Stromal cell of bone marrow (primary cell): ENCODE results near the gene INO80B.
A peak's percentile ranks its signal among the peaks of the same experiment; 100 is the strongest.
"Not testable (repeated sequence)": the region's sequence is repeated elsewhere in the genome, so short reads cannot be mapped to it uniquely, and the experiment has no call there.

Experiments
- DNase-seq: peaks from one replicate; pipeline ENCODE4 v3.0.0-alpha.2; 2012; ENCODE audit warnings: low read depth

The INO80B gene

DNA sequence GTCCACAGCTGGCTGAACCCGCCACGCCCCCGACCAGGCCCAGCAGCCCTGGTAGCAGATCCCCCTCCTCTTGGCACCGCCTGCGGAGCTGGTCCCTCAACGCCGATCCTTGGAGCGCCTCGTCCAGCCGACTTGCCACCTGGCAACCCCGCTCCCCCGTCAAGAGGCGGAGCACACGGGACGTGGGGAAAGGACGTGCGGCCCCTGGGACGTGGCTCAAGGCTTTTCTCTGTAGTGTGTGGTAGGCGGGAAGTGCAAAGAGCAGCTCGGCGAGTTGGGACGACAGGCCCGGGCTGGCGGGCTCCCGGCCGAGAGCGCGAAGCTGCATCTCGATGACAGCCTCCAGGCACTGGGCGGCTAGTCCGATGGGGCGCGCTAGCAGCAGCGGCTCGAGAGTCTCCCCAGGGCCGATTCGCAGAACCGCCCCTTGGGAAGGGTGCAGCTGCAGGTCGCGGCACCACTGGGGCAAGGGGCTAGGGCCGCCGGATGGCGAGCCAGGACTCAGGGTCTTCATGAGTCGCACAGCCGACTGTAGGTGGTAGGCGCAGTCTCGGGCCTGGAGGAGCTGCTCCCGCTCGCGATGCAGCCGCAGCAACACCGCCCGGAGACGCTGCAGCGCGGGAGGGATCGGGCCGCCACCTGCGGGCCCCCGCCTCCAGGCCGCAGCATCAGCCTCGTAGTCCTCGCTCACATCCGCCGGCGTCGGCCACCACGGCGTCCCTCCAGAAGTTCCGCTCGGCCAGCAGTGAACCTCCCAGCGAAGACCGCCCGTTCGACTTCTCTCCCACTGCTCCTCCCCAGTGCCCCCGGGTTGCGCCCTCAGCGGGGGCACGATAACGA, 27.3 kb downstream of the INO80B start:
- no peak for DNase-seq

DNA sequence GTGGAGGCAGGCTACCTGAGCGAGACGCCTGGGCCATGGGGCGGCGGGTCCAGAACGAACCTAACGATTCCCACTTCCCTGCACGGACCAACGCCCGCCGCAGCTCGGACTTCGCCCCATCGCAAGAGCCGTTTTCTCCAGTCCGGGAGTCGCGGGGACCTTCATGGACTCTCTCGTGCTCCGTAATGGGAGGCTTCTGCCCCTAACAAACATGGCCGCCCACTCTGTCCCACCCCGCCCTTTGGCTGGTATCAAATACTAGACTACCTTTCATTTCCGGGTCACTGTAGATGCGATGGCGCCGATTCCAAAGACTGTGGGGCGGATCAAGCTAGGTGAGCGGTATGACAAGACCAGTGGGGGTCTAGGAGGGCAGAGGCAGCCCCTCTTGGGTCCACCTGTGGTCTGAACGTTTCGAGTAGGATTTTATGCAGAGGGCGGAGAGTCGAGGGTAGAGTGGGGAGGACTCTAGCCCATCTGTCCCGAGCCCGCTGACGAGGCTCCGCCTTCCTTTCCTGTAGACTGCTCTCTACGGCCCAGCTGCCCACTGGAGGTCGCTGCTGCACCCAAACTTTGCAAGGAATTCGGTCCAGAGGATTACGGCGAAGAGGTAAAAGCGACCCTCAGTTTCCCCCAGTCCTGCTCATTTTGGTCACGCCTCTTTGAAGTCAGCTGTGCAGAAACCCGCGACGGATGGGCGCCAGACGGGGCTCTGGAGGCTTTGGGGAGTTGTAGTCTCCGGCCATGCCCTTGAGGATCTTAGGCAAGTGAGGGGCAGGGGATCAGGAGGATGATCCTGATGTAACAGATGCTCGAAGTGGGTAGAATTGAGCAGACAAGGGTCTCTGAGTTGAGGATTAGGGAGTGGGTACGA, 28.2 kb downstream of the INO80B start, which contains the start of the genes CCDC142 and TTC31:
Gene CCDC142, minus strand, starts transcription at position 198 of the 874 bp plus-strand sequence. Its CDS starts 161 bp downstream, at position 37.
Gene TTC31, plus strand, starts transcription at position 281 of the 874 bp plus-strand sequence. Its CDS starts 15 bp downstream, at position 296.
- DNase-seq = peak; percentile 93

DNA sequence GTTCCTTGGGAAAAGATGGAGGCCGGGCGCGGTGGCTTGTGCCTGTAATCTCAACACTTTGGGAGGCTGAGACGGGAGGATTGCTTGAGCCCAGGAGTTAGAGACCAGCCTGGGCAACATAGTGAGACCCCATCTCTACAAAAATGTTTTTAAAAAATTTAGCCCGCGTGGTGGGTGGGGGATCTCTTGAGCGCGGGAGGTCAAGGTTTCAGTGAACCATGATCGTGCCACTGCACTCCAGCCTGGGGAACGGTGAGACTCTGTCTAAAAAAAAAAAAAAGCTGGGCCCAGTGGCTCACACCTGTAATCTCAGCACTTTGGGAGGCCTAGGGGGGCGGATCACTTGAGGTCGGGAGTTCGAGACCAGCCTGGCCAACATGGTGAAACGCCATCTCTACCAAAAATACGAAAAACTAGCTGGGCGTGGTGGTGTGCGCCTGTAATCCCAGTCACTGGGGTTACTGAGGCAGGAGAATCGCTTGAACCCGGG, 28.8 kb downstream of the INO80B start:
- DNase-seq = not testable (repeated sequence)

DNA sequence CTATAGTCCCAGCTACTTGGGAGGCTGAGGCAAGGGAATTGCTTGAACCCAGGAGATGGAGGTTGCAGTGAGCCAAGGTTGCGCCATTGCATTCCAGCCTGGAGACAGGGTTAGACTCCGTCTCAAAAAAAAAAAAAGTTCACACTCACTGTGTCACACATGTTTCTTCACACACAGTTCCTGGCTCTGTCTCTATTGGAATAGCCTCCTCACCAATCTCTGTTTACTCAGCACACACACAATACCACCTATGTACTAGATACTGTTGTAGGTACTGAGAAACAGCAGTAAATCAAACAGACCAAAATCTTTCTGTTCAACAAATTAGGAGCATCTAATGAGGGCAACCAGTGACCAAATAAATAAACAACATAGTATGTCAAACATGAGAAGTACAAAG, 31.3 kb downstream of the INO80B start:
- no peak for DNase-seq

DNA sequence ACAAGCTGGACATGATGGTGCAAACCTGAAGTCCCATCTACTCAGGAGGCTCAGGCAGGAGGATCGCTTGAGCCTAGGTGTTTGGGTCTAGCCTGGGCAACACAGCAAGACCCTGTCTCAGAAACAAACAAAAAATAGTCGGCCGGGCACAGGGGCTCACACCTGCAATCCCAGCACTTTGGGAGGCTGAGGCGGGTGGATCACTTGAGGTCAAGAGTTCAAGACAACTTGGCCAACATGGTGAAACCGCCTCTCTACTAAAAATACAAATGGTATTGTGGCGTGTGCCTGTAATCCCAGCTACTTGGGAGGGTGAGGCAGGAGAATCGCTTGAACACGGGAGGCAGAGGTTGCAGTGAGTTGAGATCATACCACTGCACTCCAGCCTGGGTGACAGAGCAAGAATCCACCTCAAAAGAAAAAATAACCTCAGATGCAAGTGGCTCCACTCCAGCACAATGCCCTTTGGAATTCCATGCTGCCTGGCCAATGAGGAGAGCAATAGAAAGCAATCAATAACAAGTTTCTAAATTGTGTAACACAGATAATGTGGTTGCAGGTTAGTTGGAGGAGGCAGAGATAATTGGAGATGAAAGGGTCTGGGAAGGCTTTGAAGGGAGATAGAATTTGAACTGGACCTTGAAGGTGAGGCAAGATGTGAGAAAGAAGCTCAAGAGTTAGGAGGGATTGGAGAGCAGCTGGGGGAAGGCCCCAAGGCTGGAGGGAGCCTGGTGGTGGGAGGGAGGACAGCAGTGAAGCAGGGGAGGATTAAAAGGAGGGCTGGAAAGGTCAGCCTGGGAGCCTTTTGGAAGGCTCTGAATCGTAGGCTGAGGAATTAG, 34.0 kb downstream of the INO80B start:
- DNase-seq = no peak

DNA sequence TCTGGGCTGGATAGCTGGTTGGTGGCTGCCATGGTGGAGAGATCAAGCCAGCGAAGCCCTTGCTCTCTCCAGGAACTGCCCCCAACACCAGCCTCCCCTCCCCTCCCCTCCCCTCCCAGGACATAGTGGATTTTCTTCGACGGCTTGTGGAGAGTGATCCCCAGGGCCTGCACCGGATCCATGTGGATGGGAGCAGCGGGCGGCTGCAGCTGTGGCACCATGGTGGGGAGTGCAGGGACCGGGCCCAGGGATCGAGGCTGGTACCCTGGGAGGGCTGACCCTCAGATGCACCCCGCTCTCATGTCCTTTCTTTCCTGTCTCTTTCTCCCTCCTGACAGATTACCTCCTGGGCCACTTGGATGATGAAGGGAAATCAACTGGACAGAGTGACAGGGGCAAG, 35.0 kb downstream of the INO80B start:
- no peak for DNase-seq

DNA sequence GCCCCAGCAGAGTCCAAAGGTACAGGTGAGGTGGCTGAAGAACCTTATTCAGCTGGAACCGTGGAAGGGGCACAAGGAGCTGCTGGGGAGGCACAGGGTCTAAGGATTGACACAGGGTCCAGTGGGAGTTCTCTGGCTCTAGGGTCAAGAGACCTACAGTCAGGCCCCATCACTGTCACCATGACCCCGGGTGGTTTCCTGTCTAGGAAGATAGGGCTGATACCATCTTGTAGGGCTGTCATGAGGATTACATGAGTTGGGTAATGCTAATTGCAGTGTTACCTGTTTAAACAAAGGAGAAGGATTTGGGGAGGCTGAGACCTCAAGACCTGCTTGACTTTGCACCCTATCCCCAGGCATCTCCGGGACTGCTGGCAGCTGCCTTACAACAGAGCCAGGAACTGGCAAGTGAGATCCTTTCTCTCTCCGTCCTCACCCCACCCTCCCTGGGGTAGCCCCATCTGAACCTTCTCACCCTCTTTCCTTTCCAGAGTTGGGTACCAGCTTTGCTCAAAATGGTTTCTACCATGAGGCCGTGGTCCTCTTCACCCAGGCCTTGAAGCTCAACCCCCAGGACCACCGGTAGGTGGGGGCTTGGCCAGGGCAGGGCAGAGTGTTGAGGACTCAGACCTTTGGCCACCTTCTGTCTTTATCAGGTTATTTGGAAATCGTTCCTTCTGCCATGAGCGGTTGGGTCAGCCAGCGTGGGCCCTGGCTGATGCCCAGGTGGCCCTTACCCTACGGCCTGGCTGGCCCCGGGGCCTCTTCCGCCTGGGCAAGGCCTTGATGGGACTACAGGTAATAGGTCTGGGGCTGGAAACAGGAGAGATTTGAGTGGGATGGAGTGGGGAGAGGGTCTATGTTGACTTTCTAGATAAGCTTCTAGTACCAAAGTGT, 37.0 kb downstream of the INO80B start:
- no peak for DNase-seq

DNA sequence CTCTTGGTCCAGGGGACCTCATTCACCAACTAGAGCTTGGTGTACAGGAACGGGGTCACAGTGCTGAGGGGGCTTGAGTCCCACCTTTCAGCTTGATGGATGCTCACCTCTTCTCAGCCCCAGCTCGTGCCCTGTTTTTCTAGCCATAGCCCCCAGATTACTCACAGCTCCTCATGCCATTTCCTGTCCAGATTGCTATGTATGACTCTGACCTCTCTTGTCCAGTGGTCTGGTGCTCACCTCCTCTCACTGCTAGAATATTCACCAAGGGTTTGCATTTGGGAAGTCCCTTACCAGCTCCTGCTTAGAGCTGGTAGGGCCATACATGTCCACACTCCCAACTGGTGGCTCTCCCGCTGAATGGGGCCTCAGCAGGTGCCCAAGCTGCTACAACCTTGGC, 38.7 kb downstream of the INO80B start:
- DNase-seq = no peak

DNA sequence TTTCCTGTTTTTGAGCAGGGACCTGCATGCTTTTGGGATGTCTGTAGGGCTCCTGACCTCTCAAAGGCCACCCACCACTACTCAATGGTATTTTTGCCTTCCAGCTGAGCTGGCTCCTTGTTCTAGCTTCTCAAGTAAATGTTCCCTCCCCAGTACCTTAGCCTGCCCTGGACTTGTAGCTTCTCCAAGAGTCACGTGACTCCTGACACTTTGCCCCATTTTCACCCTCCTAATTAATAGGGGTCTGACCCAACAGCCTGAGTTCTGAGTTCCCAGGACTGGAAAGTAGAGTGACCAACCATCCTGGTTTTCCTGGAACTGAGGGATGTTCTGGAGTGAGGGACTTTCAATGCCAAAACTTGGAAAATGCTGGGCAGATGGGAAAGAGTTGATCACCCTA, 40.6 kb downstream of the INO80B start:
- DNase-seq = no peak

DNA sequence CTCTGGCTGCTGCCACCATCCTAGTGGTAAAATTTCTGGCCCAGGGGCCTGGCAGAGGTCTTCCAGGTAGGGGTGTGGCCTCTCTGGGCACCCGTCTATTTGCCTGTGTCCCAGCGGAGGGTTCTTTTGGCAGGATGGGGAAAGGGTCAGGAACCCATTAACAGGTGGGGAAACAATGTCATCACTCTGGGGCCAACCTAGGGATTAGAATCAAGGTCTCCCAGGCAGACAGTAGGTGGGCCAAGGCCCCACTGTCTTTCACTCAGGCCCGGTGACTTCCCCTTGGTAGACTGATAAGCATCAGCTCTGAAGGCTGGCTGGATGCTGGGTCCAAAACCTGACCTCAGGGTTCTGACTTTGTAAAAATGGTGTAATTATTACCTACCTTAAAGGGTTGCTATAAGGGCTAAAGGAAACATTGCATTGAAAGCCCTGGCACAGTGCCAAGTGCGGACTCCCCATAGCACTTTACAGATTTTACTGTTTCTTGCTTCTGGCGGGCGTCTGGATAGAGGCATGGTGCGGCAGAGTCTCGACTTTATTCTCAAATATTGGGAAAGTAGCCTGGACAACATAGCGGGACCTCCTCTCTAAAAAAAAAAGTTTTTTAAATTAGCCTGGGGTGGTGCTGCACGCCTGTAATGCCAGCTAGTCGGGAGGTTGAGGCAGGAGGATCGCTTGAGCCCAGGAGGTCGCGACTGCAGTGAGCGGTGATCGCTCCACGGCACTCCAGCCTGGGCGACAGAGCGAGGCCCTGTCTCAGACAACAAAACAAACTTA, 42.3 kb downstream of the INO80B start:
- no peak for DNase-seq

DNA sequence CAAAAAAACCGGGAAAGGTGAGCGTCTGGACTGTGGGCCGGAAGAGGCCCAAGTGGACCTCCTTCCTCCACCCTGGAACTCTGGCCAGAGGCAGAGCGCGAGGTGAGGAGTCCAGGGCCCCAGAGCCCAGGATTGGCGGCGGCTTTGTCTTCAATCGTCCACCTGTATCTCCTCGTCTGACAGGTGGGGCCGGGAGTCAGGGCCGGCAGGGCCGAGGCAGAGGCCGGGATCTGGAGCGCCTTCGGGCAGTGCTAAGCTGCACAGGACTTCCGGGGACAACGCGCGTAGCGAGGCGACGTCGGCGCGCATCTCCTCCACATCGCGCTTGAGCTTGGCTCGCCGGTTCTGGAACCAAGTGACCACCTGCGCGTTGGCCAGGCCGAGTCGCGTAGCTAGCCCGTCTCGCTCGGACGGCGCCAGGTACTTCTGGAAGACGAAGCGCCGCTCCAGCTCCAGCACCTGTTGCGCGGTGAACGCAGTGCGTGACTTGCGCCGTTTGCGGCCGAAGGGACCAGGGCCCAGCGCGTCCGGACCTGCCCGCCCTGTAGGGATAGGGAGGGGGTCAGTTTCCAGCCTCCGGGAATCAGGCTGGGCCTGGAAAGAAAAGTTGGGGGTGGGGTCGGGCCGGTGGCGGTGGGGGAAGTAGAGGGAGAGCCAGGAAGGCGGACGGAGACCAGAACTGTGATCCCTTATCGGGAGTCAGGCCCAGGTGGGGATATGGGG, 43.1 kb downstream of the INO80B start:
- no peak for DNase-seq

DNA sequence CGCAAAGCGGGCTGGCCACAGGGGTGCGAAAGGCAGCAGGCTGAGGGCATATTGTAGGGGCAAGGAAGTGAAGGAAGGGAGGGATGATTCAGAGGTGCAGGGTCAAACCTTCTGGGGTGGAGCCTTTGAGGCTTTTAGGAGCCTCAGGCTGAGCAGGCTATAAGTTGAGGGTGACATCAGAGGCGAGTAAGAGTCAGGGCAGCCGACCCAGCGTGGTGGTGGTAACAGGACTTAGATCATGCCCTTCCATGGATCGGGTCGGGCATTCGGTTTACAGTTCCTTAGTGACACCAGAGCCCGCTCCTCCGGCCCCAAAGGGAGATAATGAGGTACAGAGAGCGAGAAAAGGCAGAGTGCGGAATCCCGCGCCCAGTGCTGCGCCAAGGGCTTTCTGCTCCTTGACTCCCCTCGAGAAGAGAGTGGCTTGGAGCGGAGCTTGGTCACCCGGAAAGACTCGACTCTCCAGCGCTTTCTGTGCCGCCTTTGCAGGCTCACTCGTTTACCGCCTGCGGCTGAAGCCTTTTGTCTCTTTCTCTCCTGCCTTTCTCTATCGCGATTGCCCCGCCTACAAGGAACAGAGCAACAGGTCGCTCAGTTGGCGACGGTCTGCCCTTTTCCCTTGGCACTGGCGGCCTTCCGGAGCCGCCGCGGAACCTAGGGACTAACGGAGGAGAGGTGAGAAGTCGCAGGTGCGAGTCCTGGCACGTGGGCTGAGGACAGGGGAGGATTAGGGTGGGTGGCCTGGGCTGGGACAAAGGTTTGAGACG, 43.8 kb downstream of the INO80B start:
- no peak for DNase-seq

DNA sequence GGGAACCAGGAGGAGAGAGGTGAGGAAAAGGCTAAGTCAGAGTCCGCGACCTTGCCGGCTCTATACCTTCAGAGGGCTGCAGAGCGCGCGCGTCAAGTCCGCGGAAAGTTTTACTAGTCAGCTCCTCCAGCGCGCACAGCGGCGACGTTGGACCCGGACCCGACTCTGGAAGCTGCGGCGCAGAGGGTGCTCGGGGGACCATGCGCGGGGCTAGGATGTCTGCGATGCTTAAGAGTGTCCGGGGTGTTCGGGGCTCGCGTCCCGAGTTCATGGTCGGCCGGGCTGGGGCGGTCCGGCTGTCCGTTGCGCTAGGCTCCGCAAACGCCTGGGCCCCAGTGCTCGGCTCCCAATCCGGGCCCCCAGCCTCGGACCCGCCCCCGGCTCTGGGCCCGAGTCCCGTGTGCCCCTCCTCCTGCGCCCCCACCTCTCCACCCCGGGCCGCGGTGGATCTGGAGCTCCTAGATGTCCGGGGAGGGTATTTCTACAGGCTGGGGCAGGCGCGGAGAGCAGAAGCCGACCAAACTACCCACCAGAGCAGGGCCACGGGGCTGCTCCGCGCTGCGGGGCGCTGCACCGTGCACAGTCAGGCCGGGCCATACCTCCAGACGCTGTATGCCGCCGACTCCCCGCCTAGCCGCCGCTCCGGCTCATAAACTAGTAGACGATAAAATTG, 44.5 kb downstream of the INO80B start, which contains the start of gene LBX2:
Gene LBX2, minus strand, starts transcription at position 337 of the 673 bp plus-strand sequence. Its CDS starts 66 bp downstream, at position 271.
- DNase-seq = no peak

DNA sequence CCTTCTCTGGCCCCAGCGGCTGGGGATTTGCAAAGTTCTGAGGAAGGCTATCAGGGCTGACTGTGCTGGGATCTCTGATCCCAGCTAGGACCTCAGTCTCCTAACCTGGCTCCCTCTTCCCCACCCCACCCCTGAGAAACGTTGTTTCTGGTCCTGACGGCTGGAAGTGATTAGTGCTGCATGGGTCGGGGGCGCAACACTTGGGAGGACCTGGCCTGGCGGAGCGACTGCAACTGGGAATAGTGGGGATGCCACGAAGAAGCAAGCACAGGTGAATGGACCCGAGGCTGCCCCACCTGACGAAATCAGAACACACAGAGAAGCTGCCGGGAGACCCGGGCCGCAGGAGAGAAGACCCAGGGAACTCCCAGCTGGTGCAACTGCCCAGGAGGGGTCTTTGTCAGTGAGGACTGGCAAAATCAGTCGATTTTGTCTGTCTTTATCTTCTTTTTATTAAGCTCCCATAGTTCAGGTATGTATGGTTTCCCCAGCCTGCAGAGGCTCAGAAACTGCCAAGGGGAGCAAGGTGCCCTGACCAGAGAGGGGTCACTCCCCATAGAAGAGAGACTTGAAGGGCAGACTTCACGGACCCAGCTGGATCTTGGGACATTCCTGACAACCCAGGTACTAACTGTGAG, 45.2 kb downstream of the INO80B start:
- DNase-seq = no peak

DNA sequence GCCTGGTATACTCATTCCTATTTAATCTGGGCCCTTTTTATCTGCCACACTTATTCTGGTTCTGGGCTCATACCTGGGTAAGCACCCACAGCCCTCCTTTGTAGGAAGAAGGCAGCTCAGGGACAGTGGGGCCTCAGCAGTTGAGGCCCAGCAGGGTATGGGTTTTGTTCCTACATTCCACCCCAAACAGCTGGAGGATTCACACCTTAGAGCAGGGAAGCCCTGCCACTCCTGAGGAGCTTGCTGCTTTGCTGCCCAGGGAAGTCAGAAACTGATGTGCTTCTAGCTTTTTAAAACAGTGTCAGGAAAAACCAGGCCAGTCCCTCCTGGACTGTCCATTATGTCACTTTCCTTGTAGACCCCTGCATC, 45.7 kb downstream of the INO80B start:
- no peak for DNase-seq

DNA sequence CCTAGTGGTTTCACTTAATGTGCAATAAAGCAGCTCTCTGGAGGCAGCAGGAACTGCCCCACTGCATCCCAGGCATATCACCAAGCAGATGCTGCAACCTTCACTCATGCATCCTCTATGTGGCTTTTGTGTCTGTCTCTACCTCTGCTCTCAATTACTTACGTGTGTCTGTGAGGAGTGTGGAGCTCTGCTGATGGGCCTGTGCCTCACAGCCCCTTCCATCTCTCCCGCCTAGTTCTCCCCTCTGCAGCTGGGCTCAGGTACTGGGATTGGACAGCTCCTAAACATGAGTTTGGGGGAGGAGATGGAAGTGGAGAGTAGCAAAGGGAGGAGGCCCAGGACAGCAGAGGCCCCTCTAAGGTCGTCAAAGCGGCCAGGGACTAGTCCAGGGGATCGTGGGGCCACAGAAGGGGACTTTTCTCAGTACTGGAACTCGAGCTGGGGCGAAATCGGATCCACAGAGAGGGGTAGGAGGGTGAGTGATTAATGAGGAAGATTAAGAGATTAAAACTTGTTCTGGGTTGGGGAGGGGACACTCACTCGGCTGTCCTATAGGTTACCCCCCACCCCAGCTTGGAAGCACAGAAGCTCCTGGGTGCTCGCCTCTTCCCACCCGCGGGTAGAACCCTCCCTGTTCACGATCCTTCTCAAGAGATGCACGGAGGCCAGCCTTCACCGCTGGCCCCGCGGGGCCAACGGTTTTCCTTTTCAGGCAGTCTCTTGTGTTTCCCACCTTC, 46.6 kb downstream of the INO80B start:
- no peak for DNase-seq
